ENCODE data around the gene TMEM131. TPM values are rescaled to one million over a fixed set of nuclear protein-coding genes. Genes with fewer than 3 reads are reported as not detected.

TMEM131 gene
- total RNA-seq, 1 donor from 2014 or later: 43.9 TPM

GRCh38 chr2:97966545-97967215, 29.1 kb downstream of the TMEM131 start:
- H3K27ac Mint-ChIP-seq (ENCODE audit: unreplicated experiment): no peak overlapping the region
- no peak overlapping the region for H3K4me3 Mint-ChIP-seq
- H3K4me1 Mint-ChIP-seq: peaks cover 22% of the 10 kb centered on the region
- no peaks in the 10 kb centered on the region for H3K9me3 Mint-ChIP-seq
- no peak for TF ChIP-seq CTCF (conservative IDR thresholded peaks at IDR 0.05)
- DNase-seq (ENCODE audit: low read depth, low spot score): no peak
- no peaks in the 10 kb centered on the region for H3K27me3 Mint-ChIP-seq (ENCODE audit: low read depth)
- peaks cover 4% of the 10 kb centered on the region for H3K36me3 Mint-ChIP-seq (ENCODE audit: low read depth)

- Mint-ChIP-seq H3K36me3 (ENCODE audit: low read depth) (peaks cover 2% of the 10 kb centered on the region), H3K27ac (ENCODE audit: unreplicated experiment) (no peak overlapping the region), H3K4me1 (peaks cover 16% of the 10 kb centered on the region), H3K4me3 (no peak overlapping the region), H3K27me3 (ENCODE audit: low read depth) (no peaks in the 10 kb centered on the region), H3K9me3 (no peaks in the 10 kb centered on the region)
- no peak for DNase-seq (ENCODE audit: low read depth, low spot score)
- TF ChIP-seq CTCF (conservative IDR thresholded peaks at IDR 0.05): no peak
Measured at GRCh38 chr2:97965116-97965515, 30.6 kb downstream of the TMEM131 start.

- H3K27ac Mint-ChIP-seq (ENCODE audit: unreplicated experiment): no peak overlapping the region
- H3K4me1 Mint-ChIP-seq: peaks cover 18% of the 10 kb centered on the region
- DNase-seq (ENCODE audit: low read depth, low spot score): no peak
- H3K9me3 Mint-ChIP-seq: no peaks in the 10 kb centered on the region
- no peaks in the 10 kb centered on the region for H3K27me3 Mint-ChIP-seq (ENCODE audit: low read depth)
- no peak for TF ChIP-seq CTCF (conservative IDR thresholded peaks at IDR 0.05)
- H3K36me3 Mint-ChIP-seq (ENCODE audit: low read depth): peaks cover 2% of the 10 kb centered on the region
- no peak overlapping the region for H3K4me3 Mint-ChIP-seq
Measured at GRCh38 chr2:97963880-97964279, 31.9 kb downstream of the TMEM131 start.

GRCh38 chr2:97963079-97963406, 32.7 kb downstream of the TMEM131 start:
- Mint-ChIP-seq H3K4me1 (peaks cover 23% of the 10 kb centered on the region), H3K9me3 (no peaks in the 10 kb centered on the region), H3K36me3 (ENCODE audit: low read depth) (peaks cover 2% of the 10 kb centered on the region), H3K27ac (ENCODE audit: unreplicated experiment) (no peak overlapping the region), H3K27me3 (ENCODE audit: low read depth) (no peaks in the 10 kb centered on the region), H3K4me3 (no peak overlapping the region)
- no peak for TF ChIP-seq CTCF (conservative IDR thresholded peaks at IDR 0.05)
- no peak for DNase-seq (ENCODE audit: low read depth, low spot score)

GRCh38 chr2:97961534-97961933, 34.2 kb downstream of the TMEM131 start:
- Mint-ChIP-seq H3K4me3 (no peak overlapping the region), H3K27ac (ENCODE audit: unreplicated experiment) (no peak overlapping the region), H3K27me3 (ENCODE audit: low read depth) (no peaks in the 10 kb centered on the region)

More at GRCh38 chr2:97961534-97961933, 34.2 kb downstream of the TMEM131 start:
- no peak for DNase-seq (ENCODE audit: low read depth, low spot score)
- Mint-ChIP-seq H3K9me3 (no peaks in the 10 kb centered on the region), H3K4me1 (peaks cover 26% of the 10 kb centered on the region), H3K36me3 (ENCODE audit: low read depth) (peaks cover 2% of the 10 kb centered on the region)
- TF ChIP-seq CTCF (conservative IDR thresholded peaks at IDR 0.05): no peak

All from neural crest cell (in vitro differentiated cells).